ENCODE data around the gene ETS2. TPM values are rescaled to one million over a fixed set of nuclear protein-coding genes. Genes with fewer than 3 reads are reported as not detected.

Gene ETS2
- polyA plus RNA-seq, 1 donor (not counting 4 experiments of a cell fraction or from before 2014, with no cell fraction given) = 58.5 TPM

DNA sequence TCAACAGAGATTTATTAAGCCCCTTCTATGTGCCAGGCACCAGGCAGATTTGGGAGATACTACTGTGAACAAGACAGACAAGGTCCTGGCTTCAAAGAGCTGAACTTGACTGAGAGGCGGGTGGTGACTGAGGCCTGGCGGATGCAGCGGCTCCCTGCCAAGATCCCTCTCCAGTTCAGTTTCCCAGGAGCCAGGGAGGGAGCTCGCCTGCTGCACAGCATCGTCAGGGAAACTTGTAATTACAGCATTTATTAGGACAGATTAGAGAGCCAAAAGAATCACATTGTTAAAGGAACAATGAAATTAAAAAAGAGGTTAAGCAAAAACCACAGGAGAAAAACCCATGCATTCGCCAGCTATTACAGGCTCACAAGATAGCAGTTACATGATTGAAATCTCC is 55.3 kb downstream of the ETS2 start:
- Histone ChIP-seq H3K4me2 (ENCODE audit: control insufficient read depth, extremely low read depth, insufficient read depth, low read depth, low read length) (no peak overlapping the region), H3K4me1 (ENCODE audit: control insufficient read depth, extremely low read depth, insufficient read depth, low read length) (no peaks in the 10 kb centered on the region), H2AFZ (ENCODE audit: control insufficient read depth, low read length) (no peak overlapping the region), H4K20me1 (ENCODE audit: control insufficient read depth, extremely low read depth, insufficient read depth, low read length) (no peaks in the 10 kb centered on the region), H3K27me3 (ENCODE audit: control insufficient read depth, extremely low read depth, insufficient read depth, low read length) (no peaks in the 10 kb centered on the region), H3K9me3 (ENCODE audit: control insufficient read depth, low read depth, low read length) (no peaks in the 10 kb centered on the region), H3K79me2 (ENCODE audit: control insufficient read depth, insufficient read depth, low read length) (no peaks in the 10 kb centered on the region), H3K36me3 (ENCODE audit: control insufficient read depth in 2 of 2, extremely low read depth in 1 of 2, insufficient read depth in 2 of 2, low read length in 2 of 2) (no peaks in the 10 kb centered on the region), H3K27ac (ENCODE audit: control insufficient read depth, insufficient read depth, low read length) (no peak overlapping the region), H3K9ac (ENCODE audit: control insufficient read depth, extremely low read depth, insufficient read depth, low read length) (no peak overlapping the region), H3K9me1 (ENCODE audit: control insufficient read depth, extremely low read depth, insufficient read depth, low read length) (no peaks in the 10 kb centered on the region), H3K4me3 (ENCODE audit: control insufficient read depth in 2 of 3, extremely low read depth in 1 of 3, insufficient read depth in 2 of 3, low read depth in 1 of 3, low read length in 3 of 3) (no peak overlapping the region)
- DNase-seq (ENCODE audit: low read depth, low spot score) (no peak), FAIRE-seq (no peak)
- TF ChIP-seq, protein P1, sequence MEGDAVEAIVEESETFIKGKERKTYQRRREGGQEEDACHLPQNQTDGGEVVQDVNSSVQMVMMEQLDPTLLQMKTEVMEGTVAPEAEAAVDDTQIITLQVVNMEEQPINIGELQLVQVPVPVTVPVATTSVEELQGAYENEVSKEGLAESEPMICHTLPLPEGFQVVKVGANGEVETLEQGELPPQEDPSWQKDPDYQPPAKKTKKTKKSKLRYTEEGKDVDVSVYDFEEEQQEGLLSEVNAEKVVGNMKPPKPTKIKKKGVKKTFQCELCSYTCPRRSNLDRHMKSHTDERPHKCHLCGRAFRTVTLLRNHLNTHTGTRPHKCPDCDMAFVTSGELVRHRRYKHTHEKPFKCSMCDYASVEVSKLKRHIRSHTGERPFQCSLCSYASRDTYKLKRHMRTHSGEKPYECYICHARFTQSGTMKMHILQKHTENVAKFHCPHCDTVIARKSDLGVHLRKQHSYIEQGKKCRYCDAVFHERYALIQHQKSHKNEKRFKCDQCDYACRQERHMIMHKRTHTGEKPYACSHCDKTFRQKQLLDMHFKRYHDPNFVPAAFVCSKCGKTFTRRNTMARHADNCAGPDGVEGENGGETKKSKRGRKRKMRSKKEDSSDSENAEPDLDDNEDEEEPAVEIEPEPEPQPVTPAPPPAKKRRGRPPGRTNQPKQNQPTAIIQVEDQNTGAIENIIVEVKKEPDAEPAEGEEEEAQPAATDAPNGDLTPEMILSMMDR (optimal IDR thresholded peaks at IDR 0.05 in 1 of 3, IDR thresholded peaks at IDR 0.05 in 1 of 3, conservative IDR thresholded peaks at IDR 0.05 in 1 of 3; ENCODE audit: extremely low read depth in 1 of 3, insufficient read depth in 2 of 3, low read length in 3 of 3) = no peak
- TF ChIP-seq EZH2 (IDR thresholded peaks at IDR 0.05; ENCODE audit: low read length) = no peak
- dilution Hi-C loops (cut with MboI; ENCODE audit: extremely low pct_ligation_motif_present, low sequenced_read_pairs) = no loop called here

DNA sequence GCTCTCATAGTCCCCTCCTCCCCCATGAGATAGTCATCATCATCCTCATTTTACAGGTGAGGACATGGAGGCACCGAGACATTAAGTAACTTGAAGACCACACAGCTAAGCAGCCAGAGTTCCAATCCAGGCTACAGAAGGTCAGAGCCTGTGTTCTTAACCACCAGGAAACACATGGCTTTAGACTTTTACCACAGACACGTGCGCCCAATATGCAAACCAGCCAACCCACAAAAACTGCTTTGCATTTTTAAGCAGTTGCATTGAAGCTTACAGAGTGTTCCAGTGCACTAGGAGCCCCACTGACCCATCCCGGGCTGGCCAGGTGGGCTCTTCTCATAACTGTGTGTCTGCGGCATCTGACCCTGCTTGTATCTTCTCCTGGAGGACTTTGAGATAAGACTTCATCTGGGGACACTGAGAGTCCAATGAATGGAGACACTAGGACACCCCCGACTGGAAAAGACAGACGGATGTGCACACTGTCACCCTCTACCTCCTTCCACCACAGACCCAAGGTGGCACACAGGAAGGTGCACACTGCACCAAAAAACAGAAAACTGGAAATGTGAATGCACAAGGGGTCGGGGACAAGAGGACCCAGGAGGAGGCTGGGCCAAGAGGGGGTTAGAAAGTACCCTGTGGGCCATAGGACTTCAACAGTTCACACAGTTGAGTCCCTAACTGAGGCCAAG is 56.4 kb downstream of the ETS2 start:
- Histone ChIP-seq H3K79me2 (ENCODE audit: control insufficient read depth, insufficient read depth, low read length) (no peaks in the 10 kb centered on the region), H3K4me1 (ENCODE audit: control insufficient read depth, extremely low read depth, insufficient read depth, low read length) (no peaks in the 10 kb centered on the region), H3K9me3 (ENCODE audit: control insufficient read depth, low read depth, low read length) (no peaks in the 10 kb centered on the region), H3K27ac (ENCODE audit: control insufficient read depth, insufficient read depth, low read length) (no peak overlapping the region), H3K27me3 (ENCODE audit: control insufficient read depth, extremely low read depth, insufficient read depth, low read length) (no peaks in the 10 kb centered on the region), H4K20me1 (ENCODE audit: control insufficient read depth, extremely low read depth, insufficient read depth, low read length) (no peaks in the 10 kb centered on the region), H2AFZ (ENCODE audit: control insufficient read depth, low read length) (no peak overlapping the region), H3K9ac (ENCODE audit: control insufficient read depth, extremely low read depth, insufficient read depth, low read length) (no peak overlapping the region), H3K36me3 (ENCODE audit: control insufficient read depth in 2 of 2, extremely low read depth in 1 of 2, insufficient read depth in 2 of 2, low read length in 2 of 2) (no peaks in the 10 kb centered on the region), H3K4me3 (ENCODE audit: control insufficient read depth in 2 of 3, extremely low read depth in 1 of 3, insufficient read depth in 2 of 3, low read depth in 1 of 3, low read length in 3 of 3) (no peak overlapping the region), H3K9me1 (ENCODE audit: control insufficient read depth, extremely low read depth, insufficient read depth, low read length) (no peaks in the 10 kb centered on the region), H3K4me2 (ENCODE audit: control insufficient read depth, extremely low read depth, insufficient read depth, low read depth, low read length) (no peak overlapping the region)
- DNase-seq (ENCODE audit: low read depth, low spot score) (no peak), FAIRE-seq (no peak)
- dilution Hi-C loops (cut with MboI; ENCODE audit: extremely low pct_ligation_motif_present, low sequenced_read_pairs) = no loop called here
- no peak for TF ChIP-seq EZH2 (IDR thresholded peaks at IDR 0.05; ENCODE audit: low read length)
- TF ChIP-seq, protein P1 (optimal IDR thresholded peaks at IDR 0.05 in 1 of 3, IDR thresholded peaks at IDR 0.05 in 1 of 3, conservative IDR thresholded peaks at IDR 0.05 in 1 of 3; ENCODE audit: extremely low read depth in 1 of 3, insufficient read depth in 2 of 3, low read length in 3 of 3) = no peak
